OCI-LY3 (cell line): ENCODE results near the gene DYRK3.

Source experiments
- H2AFZ ChIP-seq: fragments of 200-600, 300-600 bp; shearing (Covaris generic); 2 replicates; pipeline ENCODE4 v1.6.0; 2014; ENCODE audit warnings: antibody characterized with exemption, low read depth, low read length
- H3K27ac ChIP-seq: fragments of 200-600, 300-600 bp; sonication (generic); 2 replicates; pipeline ENCODE4 v1.5.1; 2014; ENCODE audit warnings: mild to moderate bottlenecking, low read length, moderate library complexity, mixed read lengths
- H3K27me3 ChIP-seq: fragments of 200-600, 300-600 bp; sonication (generic); 2 replicates; pipeline ENCODE4 v1.6.1; 2014; ENCODE audit warnings: low read depth, low read length, mixed read lengths
- H3K36me3 ChIP-seq: fragments of 200-600, 300-600 bp; sonication (generic); replicated peaks from 2 replicates; pipeline ENCODE3; 2014; ENCODE audit warnings: low read depth, low read length, mixed read lengths
- H3K4me1 ChIP-seq: fragments of 300-600, 200-600 bp; sonication (generic); 2 replicates; pipeline ENCODE4 v1.6.1; 2014; ENCODE audit warnings: low read length, mixed read lengths
- H3K4me2 ChIP-seq: fragments of 200-600, 300-600 bp; sonication (generic); 2 replicates; pipeline ENCODE4 v1.6.1; 2014; ENCODE audit warnings: low read length, mixed read lengths
- H3K4me3 ChIP-seq: fragments of 300-600, 200-600 bp; sonication (generic); 2 replicates; pipeline ENCODE4 v1.5.1; 2014; ENCODE audit warnings: antibody characterized with exemption, mild to moderate bottlenecking, low read length, moderate library complexity
- H3K79me2 ChIP-seq: fragments of 300-600, 200-600 bp; shearing (Covaris generic); 2 replicates; pipeline ENCODE4 v1.6.1; 2014; ENCODE audit warnings: mild to moderate bottlenecking, low read length, mixed read lengths
- H3K9ac ChIP-seq: fragments of 300-600, 200-600 bp; shearing (Covaris generic); 2 replicates; pipeline ENCODE4 v1.6.0; 2014; ENCODE audit warnings: mild to moderate bottlenecking, low read length, moderate library complexity
- H3K9me3 ChIP-seq: fragments of 200-600, 300-600 bp; shearing (Covaris generic); 2 replicates; pipeline ENCODE4 v1.6.1; 2014; ENCODE audit warnings: low read length, mixed read lengths; ENCODE audit not compliant: insufficient read depth
- H4K20me1 ChIP-seq: fragments of 200-600, 300-600 bp; sonication (generic); 2 replicates; pipeline ENCODE4 v1.6.1; 2016; ENCODE audit warnings: low read length, mixed read lengths; ENCODE audit not compliant: insufficient read depth
- EZH2phosphoT487 ChIP-seq: fragments of 200-600 bp; shearing (Covaris generic); IDR thresholded peaks from 2 replicates; pipeline ENCODE4 v1.6.1; 2018; ENCODE audit warnings: antibody characterized with exemption, mixed run types, low read depth
- TF ChIP-seq, protein P1 (sequence below): fragments of 200-600, 300-600 bp; sonication (generic); IDR thresholded peaks from 2 replicates; pipeline ENCODE4 v1.5.1; 2014; ENCODE audit warnings: antibody characterized with exemption, low read length, low read depth

Gene DYRK3

DNA sequence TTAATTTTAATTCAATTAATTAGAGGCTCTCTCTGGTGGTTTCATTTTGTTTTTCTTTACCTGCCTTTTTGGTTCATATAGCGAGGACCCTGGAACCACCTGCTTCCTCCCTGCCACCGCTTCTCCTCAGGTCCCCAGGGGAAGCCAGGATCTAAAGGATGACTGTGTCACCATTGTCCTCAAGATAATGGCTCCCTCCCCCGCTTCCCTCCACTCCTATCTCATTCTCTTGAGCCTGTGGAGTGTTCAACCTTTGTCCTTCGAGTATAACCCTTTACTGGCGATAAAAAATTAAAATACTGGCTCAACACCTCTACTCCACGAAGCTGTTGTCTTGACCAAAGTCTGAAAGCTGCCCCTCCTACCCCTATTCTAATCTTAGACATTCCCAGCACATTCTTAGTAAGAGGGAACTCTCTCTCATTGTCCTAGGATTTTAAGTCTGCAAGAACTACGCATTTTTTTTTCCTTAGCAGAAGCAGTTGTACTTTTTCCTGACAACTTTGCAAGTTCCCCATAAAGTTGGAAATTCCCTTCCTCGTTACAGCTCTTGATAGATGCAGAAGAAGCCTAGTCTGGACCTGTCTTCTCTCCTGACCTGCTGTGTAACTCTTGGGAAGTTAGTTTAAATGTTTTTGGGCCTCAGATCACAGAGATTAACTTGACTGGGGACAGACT lies 36.8 kb downstream of the DYRK3 start:
- no peak for TF ChIP-seq EZH2phosphoT487
- TF ChIP-seq, protein P1, sequence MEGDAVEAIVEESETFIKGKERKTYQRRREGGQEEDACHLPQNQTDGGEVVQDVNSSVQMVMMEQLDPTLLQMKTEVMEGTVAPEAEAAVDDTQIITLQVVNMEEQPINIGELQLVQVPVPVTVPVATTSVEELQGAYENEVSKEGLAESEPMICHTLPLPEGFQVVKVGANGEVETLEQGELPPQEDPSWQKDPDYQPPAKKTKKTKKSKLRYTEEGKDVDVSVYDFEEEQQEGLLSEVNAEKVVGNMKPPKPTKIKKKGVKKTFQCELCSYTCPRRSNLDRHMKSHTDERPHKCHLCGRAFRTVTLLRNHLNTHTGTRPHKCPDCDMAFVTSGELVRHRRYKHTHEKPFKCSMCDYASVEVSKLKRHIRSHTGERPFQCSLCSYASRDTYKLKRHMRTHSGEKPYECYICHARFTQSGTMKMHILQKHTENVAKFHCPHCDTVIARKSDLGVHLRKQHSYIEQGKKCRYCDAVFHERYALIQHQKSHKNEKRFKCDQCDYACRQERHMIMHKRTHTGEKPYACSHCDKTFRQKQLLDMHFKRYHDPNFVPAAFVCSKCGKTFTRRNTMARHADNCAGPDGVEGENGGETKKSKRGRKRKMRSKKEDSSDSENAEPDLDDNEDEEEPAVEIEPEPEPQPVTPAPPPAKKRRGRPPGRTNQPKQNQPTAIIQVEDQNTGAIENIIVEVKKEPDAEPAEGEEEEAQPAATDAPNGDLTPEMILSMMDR: no peak
- Histone ChIP-seq H3K79me2 (no peaks in the 10 kb centered on the region), H3K9ac (no peak overlapping the region), H4K20me1 (no peaks in the 10 kb centered on the region), H3K27me3 (peaks cover 28% of the 10 kb centered on the region), H3K27ac (no peak overlapping the region), H3K4me3 (no peak overlapping the region), H3K9me3 (no peaks in the 10 kb centered on the region), H3K36me3 (no peaks in the 10 kb centered on the region), H3K4me1 (peaks cover 42% of the 10 kb centered on the region), H2AFZ (no peak overlapping the region), H3K4me2 (peak overlapping the region; percentile 35)

DNA sequence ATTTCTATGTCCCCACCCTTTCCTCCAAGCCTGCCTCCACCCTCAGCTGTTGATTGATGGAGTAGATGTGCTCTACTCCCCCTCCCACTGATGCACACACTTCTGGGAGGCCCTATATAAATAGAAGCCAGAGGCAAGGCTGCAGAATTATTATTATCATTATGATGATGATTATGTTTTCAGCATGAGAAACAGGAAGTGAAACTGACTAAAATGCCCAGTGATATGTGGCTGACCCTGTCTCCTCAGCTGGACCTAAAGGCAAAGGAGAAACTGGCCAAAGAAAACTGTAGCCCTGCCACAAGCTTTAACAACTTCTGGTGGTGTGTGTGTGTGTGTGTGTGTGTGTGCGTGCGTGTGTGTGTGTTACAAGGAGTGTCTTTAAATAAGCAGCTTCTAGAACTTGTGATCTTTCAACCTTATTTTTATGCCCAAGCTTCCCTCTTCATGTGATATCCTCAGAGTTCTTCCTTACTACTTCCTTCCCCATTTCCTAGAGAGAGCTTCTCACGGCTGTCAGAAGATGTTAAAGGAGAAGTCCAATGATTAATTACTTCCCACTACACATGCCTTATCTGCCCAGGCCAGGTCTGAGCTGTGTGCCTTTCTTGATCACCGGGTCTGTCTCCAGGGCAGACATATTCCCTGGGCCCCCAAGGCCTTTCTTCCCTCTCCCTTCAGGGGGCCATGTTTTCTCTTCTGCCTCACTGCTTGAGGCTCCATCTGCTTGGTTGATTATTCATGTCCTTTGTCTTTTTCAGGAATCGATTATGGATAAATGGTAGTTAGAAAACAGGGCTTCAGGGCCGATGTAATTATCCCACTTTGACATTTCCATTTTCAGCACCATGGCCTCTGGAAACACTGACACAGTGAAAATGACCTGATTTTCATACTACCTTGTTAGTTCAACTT lies 37.8 kb downstream of the DYRK3 start:
- Histone ChIP-seq H3K79me2 (no peaks in the 10 kb centered on the region), H3K36me3 (no peaks in the 10 kb centered on the region), H3K4me1 (peaks cover 51% of the 10 kb centered on the region), H2AFZ (no peak overlapping the region), H3K9me3 (no peaks in the 10 kb centered on the region), H3K4me3 (no peak overlapping the region), H3K9ac (no peak overlapping the region), H3K4me2 (peak overlapping the region; percentile 35; the same call in 1 of the 2 replicates), H3K27ac (no peak overlapping the region), H4K20me1 (no peaks in the 10 kb centered on the region), H3K27me3 (peaks cover 20% of the 10 kb centered on the region)
- TF ChIP-seq EZH2phosphoT487: no peak
- TF ChIP-seq, protein P1: no peak

DNA sequence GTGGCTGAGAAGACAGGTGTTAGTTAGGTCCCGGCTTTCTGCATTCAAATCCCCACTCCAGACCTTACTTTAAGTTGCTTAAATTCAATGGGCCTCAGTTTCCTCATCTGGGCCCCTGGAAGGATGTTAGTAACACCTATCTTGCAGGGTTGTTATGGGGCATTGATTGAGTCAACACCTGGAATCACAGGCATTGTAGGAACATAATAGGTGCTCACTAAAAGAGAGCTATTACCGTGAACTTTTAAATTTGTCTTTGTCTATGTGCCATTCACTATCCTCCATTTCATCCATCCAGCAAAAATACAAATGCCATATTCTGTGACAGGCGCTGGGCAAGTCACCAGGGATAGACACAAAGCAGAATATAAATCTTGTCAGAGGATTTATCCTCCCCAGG lies 38.9 kb downstream of the DYRK3 start:
- Histone ChIP-seq H3K79me2 (no peaks in the 10 kb centered on the region), H3K27ac (no peak overlapping the region), H3K9me3 (no peaks in the 10 kb centered on the region), H3K4me1 (peaks cover 62% of the 10 kb centered on the region), H3K9ac (no peak overlapping the region), H3K4me2 (no peak overlapping the region), H2AFZ (no peak overlapping the region), H4K20me1 (no peaks in the 10 kb centered on the region), H3K36me3 (no peaks in the 10 kb centered on the region), H3K27me3 (peaks cover 15% of the 10 kb centered on the region), H3K4me3 (no peak overlapping the region)
- TF ChIP-seq, protein P1: no peak
- TF ChIP-seq EZH2phosphoT487: no peak

DNA sequence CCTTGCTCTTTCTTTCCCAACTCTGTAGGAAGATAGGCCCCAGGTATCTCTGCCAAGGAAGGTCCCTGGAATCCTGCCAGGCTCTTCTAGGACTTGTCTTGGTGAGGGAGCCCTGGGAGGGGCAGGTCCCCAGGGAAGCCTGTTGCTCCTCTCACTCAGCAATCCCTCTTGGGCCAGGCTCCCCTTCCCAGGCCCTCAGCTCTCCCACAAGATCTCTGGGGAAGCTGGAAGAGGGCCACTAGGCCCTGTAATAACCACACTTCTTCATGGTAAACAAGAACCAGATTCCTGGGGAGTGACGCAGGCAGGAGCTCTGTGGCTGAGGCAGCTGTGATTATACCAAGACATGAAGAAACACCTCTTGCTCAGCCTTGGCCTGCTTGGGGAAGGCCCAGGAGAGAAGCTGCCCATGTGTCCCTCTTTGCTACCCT lies 39.4 kb downstream of the DYRK3 start:
- H3K27me3 ChIP-seq: peaks cover 15% of the 10 kb centered on the region
- TF ChIP-seq EZH2phosphoT487: no peak
- no peak overlapping the region for H3K27ac ChIP-seq
- no peak overlapping the region for H2AFZ ChIP-seq
- no peak overlapping the region for H3K4me2 ChIP-seq
- H3K4me3 ChIP-seq: no peak overlapping the region
- H3K79me2 ChIP-seq: no peaks in the 10 kb centered on the region
- peaks cover 66% of the 10 kb centered on the region for H3K4me1 ChIP-seq
- no peaks in the 10 kb centered on the region for H3K36me3 ChIP-seq
- H3K9me3 ChIP-seq: no peaks in the 10 kb centered on the region
- H4K20me1 ChIP-seq: no peaks in the 10 kb centered on the region
- no peak overlapping the region for H3K9ac ChIP-seq
